Calu3 (cell line): Measurements from ENCODE around the gene ORM2. TPM values are rescaled to one million over a fixed set of nuclear protein-coding genes. Genes with fewer than 3 reads are reported as not detected.

ENCODE experiments used
- BruUV-seq: library from RNA; stranded (reverse); fragments of 400-500 nt; replicated peaks from 2 replicates; lab custom pipeline; 2021; lab: Mats Ljungman, UMichigan
- CTCF ChIA-PET: fragments of 300-600 bp; sonication (Branson Sonifier 250); formaldehyde crosslinking; loops from one replicate; lab custom pipeline; 2022; ENCODE audit warnings: antibody characterized with exemption; lab: Charles Lee
- DNase-seq: peaks from one replicate; pipeline ENCODE4 v3.0.0; 2022
- H3K27ac Mint-ChIP-seq: one replicate; pipeline ENCODE4 v1.8.0; 2022; ENCODE audit warnings: mixed read lengths; ENCODE audit not compliant: unreplicated experiment
- H3K27me3 Mint-ChIP-seq: one replicate; pipeline ENCODE4 v1.8.0; 2022; ENCODE audit warnings: mixed read lengths; ENCODE audit not compliant: unreplicated experiment
- H3K36me3 Mint-ChIP-seq: one replicate; pipeline ENCODE4 v1.8.0; 2022; ENCODE audit warnings: mild to moderate bottlenecking, moderate library complexity, mixed read lengths; ENCODE audit not compliant: insufficient read depth, unreplicated experiment
- H3K4me1 Mint-ChIP-seq: one replicate; pipeline ENCODE4 v1.8.0; 2022; ENCODE audit warnings: mild to moderate bottlenecking, low read depth, mixed read lengths; ENCODE audit not compliant: unreplicated experiment
- H3K4me3 Mint-ChIP-seq: one replicate; pipeline ENCODE4 v1.8.0; 2022; ENCODE audit warnings: mild to moderate bottlenecking, low read depth, moderate library complexity, mixed read lengths; ENCODE audit not compliant: unreplicated experiment
- H3K9me3 Mint-ChIP-seq: one replicate; pipeline ENCODE4 v1.8.0; 2022; ENCODE audit warnings: low read depth, mixed read lengths; ENCODE audit not compliant: unreplicated experiment
- CTCF ChIP-seq: fragments of 200-600 bp; IDR thresholded peaks from one replicate; pipeline ENCODE4 v1.8.0; 2022; ENCODE audit warnings: antibody characterized with exemption; ENCODE audit not compliant: unreplicated experiment
- intact Hi-C: fragments of 100-400 bp; cut with micrococcal nuclease; formaldehyde crosslinking; loops from one replicate; pipeline ENCODE4 v1.10.0; 2022; ENCODE audit not compliant: unreplicated experiment
- total RNA-seq: library from RNA; stranded (reverse); gene quantifications from 2 replicates; pipeline ENCODE4 v1.2.3, GENCODE V29; 2022

The ORM2 gene
- total RNA-seq, 1 experiment from 2014 or later, result not detected

GRCh38 chr9:114375386-114376175 is 45.9 kb downstream of the ORM2 start:
- TF ChIP-seq CTCF, result no peak
- Mint-ChIP-seq H3K4me1 (no peaks in the 10 kb centered on the region), H3K9me3 (no peaks in the 10 kb centered on the region), H3K27ac (no peak overlapping the region), H3K4me3 (no peak overlapping the region), H3K27me3 (no peaks in the 10 kb centered on the region), H3K36me3 (no peaks in the 10 kb centered on the region)
- BruUV-seq, result no TSS peak
- CTCF ChIA-PET, result no interaction called here
- DNase-seq, result no peak
- intact Hi-C loops, result no loop called here

GRCh38 chr9:114376586-114377445 is 47.1 kb downstream of the ORM2 start:
- Mint-ChIP-seq H3K4me3 (no peak overlapping the region), H3K36me3 (no peaks in the 10 kb centered on the region), H3K27ac (no peak overlapping the region), H3K9me3 (no peaks in the 10 kb centered on the region), H3K27me3 (no peaks in the 10 kb centered on the region), H3K4me1 (no peaks in the 10 kb centered on the region)
- no peak for TF ChIP-seq CTCF
- no peak for DNase-seq
- CTCF ChIA-PET, result no interaction called here
- intact Hi-C loops, result no loop called here
- BruUV-seq, result no TSS peak

GRCh38 chr9:114378016-114378415 is 48.3 kb downstream of the ORM2 start:
- intact Hi-C loops, result no loop called here
- Mint-ChIP-seq H3K27me3 (no peaks in the 10 kb centered on the region), H3K4me3 (no peak overlapping the region), H3K36me3 (no peaks in the 10 kb centered on the region), H3K4me1 (no peaks in the 10 kb centered on the region), H3K27ac (no peak overlapping the region), H3K9me3 (no peaks in the 10 kb centered on the region)
- no peak for TF ChIP-seq CTCF
- CTCF ChIA-PET, result no interaction called here
- BruUV-seq, result no TSS peak
- no peak for DNase-seq

GRCh38 chr9:114378883-114379282 is 49.2 kb downstream of the ORM2 start:
- Mint-ChIP-seq H3K27me3 (no peaks in the 10 kb centered on the region), H3K4me3 (no peak overlapping the region), H3K9me3 (no peaks in the 10 kb centered on the region), H3K36me3 (no peaks in the 10 kb centered on the region), H3K4me1 (no peaks in the 10 kb centered on the region), H3K27ac (no peak overlapping the region)
- no peak for DNase-seq
- TF ChIP-seq CTCF, result no peak
- CTCF ChIA-PET, result no interaction called here
- intact Hi-C loops, result no loop called here
- BruUV-seq, result no TSS peak

Other genes starting within 250 kb of the ORM2 start
- 52.3 and 54.0 TPM in 2 replicates for gene KIF12, start 230.6 kb upstream of the ORM2 start, total RNA-seq
- 20.1 and 21.4 TPM in 2 replicates for gene COL27A1, start 174.3 kb upstream of the ORM2 start, total RNA-seq
- not detected in 2 replicates for gene ORM1, start 6.8 kb upstream of the ORM2 start, total RNA-seq
- 3.9 and 5.8 TPM in 2 replicates for gene AKNA, start 58.1 kb downstream of the ORM2 start, total RNA-seq
- 3.6 and 4.9 TPM in 2 replicates for gene WHRN, start 175.6 kb downstream of the ORM2 start, total RNA-seq